ENCODE results near the gene HSPA9.

- no peak for TF ChIP-seq ZNF660 (tag by site-specific recombination; IDR thresholded peaks at IDR 0.05)
- TF ChIP-seq KLF9 (tag by site-specific recombination; IDR thresholded peaks at IDR 0.05; ENCODE audit: low read depth), result no peak
- no peak for TF ChIP-seq IKZF3 (tag by site-specific recombination; IDR thresholded peaks at IDR 0.05)
- TF ChIP-seq, protein P1, sequence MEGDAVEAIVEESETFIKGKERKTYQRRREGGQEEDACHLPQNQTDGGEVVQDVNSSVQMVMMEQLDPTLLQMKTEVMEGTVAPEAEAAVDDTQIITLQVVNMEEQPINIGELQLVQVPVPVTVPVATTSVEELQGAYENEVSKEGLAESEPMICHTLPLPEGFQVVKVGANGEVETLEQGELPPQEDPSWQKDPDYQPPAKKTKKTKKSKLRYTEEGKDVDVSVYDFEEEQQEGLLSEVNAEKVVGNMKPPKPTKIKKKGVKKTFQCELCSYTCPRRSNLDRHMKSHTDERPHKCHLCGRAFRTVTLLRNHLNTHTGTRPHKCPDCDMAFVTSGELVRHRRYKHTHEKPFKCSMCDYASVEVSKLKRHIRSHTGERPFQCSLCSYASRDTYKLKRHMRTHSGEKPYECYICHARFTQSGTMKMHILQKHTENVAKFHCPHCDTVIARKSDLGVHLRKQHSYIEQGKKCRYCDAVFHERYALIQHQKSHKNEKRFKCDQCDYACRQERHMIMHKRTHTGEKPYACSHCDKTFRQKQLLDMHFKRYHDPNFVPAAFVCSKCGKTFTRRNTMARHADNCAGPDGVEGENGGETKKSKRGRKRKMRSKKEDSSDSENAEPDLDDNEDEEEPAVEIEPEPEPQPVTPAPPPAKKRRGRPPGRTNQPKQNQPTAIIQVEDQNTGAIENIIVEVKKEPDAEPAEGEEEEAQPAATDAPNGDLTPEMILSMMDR (tag by site-specific recombination; IDR thresholded peaks at IDR 0.05), result no peak
- no peak for TF ChIP-seq ZNF211 (tag by site-specific recombination; IDR thresholded peaks at IDR 0.05; ENCODE audit: low read depth)
- no peak for TF ChIP-seq ZNF19 (tag by site-specific recombination; IDR thresholded peaks at IDR 0.05; ENCODE audit: low read depth)
- no peak for TF ChIP-seq ZNF175 (tag by site-specific recombination; IDR thresholded peaks at IDR 0.05)
- TF ChIP-seq, protein P2, sequence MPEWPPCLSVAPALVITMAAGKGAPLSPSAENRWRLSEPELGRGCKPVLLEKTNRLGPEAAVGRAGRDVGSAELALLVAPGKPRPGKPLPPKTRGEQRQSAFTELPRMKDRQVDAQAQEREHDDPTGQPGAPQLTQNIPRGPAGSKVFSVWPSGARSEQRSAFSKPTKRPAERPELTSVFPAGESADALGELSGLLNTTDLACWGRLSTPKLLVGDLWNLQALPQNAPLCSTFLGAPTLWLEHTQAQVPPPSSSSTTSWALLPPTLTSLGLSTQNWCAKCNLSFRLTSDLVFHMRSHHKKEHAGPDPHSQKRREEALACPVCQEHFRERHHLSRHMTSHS (tag by site-specific recombination; IDR thresholded peaks at IDR 0.05), result no peak
- no peak for TF ChIP-seq ZNF341 (tag by site-specific recombination; IDR thresholded peaks at IDR 0.05; ENCODE audit: low read depth)
- TF ChIP-seq, protein P3, sequence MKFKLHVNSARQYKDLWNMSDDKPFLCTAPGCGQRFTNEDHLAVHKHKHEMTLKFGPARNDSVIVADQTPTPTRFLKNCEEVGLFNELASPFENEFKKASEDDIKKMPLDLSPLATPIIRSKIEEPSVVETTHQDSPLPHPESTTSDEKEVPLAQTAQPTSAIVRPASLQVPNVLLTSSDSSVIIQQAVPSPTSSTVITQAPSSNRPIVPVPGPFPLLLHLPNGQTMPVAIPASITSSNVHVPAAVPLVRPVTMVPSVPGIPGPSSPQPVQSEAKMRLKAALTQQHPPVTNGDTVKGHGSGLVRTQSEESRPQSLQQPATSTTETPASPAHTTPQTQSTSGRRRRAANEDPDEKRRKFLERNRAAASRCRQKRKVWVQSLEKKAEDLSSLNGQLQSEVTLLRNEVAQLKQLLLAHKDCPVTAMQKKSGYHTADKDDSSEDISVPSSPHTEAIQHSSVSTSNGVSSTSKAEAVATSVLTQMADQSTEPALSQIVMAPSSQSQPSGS (tag by site-specific recombination; IDR thresholded peaks at IDR 0.05; ENCODE audit: low read depth), result no peak
- no peak for TF ChIP-seq ZNF626 (tag by site-specific recombination; IDR thresholded peaks at IDR 0.05)
Measured at GRCh38 chr5:138622051-138622450, 46.9 kb upstream of the HSPA9 start.

All from HEK293 (cell line).